ENCODE results near the gene TRAF3IP3. TPM values are rescaled to one million over a fixed set of nuclear protein-coding genes. Genes with fewer than 3 reads are reported as not detected.
A peak's percentile ranks its signal among the peaks of the same experiment; 100 is the strongest.
"Not testable (repeated sequence)": the region's sequence is repeated elsewhere in the genome, so short reads cannot be mapped to it uniquely, and the experiment has no call there.

The TRAF3IP3 gene
- total RNA-seq, 1 experiment from 2014 or later = 0.10 TPM

DNA sequence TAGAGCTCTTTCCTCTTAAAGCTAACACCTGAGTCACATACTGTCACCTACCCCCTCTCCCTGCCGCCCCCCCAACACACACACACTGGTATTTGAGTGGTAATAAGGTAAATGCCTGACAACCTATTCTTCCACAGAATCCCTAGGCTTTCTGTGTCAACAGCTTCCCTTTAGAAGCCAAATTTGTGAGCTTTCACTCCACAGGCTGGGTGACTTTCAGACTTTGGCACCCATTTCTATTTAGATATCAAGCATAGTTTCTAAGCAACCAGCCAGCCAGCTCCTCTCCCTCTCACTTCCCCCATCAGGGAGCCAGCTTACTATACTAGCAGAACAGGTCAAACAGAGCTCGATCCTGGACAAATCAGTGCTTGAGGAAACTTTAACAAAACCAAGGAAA lies 31.7 kb downstream of the TRAF3IP3 start:
- no peak for DNase-seq (ENCODE audit: low spot score)

DNA sequence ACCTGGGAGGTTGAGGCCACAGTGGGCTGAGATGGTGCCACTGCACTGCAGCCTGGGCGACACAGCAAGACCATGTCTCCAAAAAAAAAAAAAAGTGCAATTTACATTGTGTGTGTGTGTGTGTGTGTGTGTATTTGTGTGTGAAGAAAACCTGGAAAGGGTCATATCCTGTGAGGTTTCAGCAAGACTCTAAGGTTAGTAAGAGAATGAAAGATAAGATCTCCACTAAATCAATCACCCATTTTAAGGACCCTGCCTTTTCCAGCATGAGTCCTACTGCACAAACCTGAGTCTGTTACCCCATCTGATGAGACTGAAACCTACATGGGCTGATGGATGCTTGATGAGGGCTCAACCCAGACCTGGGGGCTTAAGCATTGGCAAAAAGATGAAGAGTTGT lies 33.4 kb downstream of the TRAF3IP3 start:
- in situ Hi-C loops (cut with HindIII; ENCODE audit: low sequenced_read_pairs) = no loop called here
- no peak for DNase-seq (ENCODE audit: low spot score)

More for the DNA sequence above, 31.7 kb downstream of the TRAF3IP3 start:
- in situ Hi-C loops (cut with HindIII; ENCODE audit: low sequenced_read_pairs) = no loop called here

DNA sequence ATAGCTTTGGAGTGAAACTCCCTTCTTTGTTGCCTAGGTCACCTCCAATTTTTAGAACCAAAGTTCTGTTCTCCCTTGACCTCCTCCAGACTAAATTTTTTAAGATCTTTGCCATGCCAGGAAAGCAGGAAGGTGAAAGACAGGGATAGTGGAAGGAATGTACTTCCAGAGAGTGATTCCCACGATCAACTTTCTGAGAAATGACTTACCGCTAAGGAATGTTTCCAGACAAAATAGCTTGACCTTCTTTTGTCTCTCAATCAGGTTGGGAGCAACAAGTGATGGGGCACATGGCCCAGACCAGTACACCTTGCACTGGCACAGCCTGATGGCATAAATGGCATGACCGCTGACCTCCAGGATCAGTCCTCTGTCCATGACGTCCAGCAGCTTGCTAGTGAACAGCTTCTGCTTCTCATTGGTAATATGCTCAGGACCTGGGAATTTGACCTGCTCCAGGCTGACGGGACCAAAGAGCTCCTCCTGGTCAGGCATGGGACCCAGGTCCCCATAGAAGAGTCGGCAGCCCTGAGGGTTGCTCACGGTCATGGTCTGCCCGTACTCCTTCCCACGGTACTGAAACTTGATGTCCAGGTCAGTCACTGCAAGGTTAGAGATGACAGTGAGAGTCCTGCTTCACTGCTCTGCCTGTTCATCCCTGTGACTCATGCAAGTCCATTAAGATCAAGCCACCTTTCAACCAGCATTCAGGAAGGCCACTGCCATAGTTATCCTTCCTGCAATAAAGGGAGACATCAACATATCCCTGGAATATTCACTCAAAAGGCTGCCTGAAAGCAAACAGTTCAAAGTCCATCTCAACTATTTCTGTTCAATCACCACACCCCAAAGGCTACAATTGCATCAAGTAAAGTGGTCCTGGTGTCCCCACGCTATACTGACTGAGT lies 34.7 kb downstream of the TRAF3IP3 start:
- in situ Hi-C loops (cut with HindIII; ENCODE audit: low sequenced_read_pairs) = no loop called here
- no peak for DNase-seq (ENCODE audit: low spot score)

DNA sequence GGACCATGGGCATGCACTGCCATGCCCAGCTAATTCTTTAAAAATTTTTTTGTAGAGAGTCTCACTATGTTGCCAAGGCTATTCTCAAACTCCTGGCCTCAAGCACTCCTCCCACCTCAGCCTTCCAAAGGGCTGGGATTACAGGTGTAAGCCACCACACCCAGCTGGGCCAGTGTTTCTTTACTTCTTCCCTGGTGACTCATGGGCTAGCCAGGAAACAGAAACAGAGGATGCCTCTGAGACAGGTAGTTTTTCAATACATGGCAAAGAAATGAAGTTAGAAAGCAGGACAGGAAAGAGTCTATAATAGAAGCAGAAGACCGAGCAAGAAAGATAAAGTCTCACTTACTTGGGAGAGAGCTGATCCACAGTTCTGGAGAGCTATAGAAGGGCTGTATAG lies 36.1 kb downstream of the TRAF3IP3 start:
- in situ Hi-C loops (cut with HindIII; ENCODE audit: low sequenced_read_pairs) = no loop called here

DNA sequence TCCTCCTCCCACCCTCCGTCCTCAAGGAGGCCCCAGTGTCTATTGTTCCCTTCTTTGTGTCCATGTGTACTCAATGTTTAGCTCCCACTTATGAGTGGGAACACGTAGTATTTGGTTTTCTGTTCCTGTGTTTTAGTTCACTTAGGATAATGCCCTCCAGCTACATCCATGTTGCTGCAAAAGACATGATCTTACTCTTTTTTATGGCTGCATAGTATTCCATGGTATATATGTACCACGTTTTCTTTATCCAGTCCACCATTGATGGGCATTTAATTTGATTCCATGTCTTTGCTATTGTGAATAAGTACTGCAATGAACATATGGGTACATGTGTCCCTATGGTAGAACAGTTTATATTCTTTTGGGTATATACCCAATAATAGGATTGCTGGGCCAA lies 37.9 kb downstream of the TRAF3IP3 start:
- in situ Hi-C loops (cut with HindIII; ENCODE audit: low sequenced_read_pairs); DNase-seq (ENCODE audit: low spot score): not testable (repeated sequence)

More for the DNA sequence above, 36.1 kb downstream of the TRAF3IP3 start:
- no peak for DNase-seq (ENCODE audit: low spot score)

DNA sequence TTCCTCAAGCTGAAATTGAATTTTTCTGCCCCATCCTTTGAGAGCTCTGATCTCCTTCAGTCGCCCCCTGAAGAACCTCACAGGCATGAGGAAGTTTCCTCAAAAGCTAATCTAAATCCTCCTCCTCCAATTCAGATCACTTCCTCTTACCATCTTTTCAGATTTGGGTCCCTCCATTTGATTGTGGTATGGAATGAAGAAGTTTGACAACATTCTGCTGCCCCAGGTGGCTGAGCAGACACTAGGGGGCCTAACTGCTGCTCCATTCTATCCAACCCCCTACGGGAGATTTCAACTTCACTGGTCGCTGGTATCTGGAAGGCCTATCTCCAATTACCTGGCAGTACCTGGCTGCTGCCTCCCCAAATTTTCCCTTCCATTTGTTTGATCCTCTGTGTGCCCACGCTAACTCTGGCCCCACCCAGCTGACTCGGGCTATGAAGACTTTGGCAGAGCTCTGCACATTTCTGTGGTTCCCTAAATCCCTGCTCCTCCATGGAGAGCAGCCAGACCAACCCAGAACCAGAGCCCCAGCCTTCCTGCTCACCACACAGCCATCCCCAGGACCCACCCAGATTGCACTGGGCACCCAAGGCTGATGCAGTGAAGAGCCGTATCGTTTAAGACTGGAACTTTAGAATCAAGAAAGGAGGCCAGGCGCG lies 42.3 kb downstream of the TRAF3IP3 start:
- in situ Hi-C loops (cut with HindIII; ENCODE audit: low sequenced_read_pairs) = no loop called here
- no peak for DNase-seq (ENCODE audit: low spot score)

DNA sequence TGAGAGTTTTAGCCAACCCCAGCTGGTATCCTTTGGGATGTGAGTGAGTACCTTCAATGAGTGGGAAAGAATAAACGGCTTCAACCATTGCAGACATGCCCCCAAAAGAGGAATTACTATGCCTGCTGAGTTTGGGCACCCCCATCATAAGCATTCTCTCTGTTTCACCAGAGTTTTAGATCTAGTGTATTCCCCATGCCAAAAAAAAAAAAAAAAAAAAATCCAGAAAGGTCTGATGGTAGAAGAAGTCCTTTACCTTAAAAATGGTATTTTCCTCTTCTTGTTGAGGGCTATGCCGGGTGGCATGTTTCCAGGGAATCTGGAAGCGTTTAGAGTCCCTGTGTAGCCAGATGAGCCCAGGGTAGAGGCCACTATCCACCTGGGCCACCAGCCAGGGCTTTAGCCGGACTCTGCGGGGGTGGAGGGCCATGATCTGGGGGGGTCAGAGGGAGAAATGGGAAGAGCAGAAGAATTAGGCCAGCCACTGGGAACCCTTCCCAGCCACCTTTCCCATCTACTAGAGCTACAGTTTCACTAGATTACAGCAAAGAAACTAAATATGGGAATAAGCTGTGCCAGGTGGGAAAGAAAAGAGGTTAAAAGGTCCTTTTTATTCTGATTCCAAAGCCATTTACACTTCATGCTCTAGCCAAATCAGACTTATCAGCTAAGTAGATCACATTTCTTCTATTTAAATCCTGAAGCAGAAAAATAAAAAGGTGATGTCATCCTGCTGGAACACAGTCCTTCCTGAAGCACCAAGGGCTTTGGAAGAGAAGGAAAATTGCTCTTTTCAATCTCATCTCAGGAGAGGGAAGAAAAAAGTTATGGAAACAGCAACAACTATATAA lies 45.4 kb downstream of the TRAF3IP3 start:
- peak; percentile 95 for DNase-seq (ENCODE audit: low spot score)
- in situ Hi-C loops (cut with HindIII; ENCODE audit: low sequenced_read_pairs) = no loop called here

DNA sequence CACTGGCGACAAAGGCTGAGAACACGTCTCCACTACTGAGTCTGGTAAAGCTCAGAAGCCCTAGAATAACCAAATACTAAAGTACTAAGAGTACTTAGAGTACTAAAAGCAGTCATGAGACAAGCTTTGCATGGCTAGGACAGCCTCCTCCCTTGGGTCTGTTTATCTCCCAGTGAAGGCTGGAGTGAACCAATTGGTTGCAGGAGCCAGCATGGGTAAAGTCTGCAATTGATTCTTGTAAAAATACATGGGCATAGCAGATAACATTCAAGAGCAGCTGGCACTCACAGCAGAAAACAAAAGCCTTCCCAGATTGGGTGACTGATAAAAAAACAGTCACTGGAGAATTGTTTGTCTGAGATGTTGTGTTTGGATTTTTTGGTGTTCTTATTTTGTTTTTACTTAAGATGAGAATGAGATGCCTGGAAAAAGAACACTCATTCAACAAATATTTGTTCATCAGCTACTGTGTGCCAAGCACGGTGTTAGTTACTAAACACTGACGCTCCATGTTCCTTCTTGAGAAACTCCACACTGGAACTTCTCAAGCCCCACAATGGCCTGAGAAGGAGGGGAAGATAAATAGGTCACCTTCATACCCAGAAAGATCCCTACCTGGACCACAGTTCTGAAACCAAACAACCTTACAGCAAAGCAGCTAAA lies 46.4 kb downstream of the TRAF3IP3 start:
- in situ Hi-C loops (cut with HindIII; ENCODE audit: low sequenced_read_pairs) = no loop called here
- DNase-seq (ENCODE audit: low spot score) = no peak

DNA sequence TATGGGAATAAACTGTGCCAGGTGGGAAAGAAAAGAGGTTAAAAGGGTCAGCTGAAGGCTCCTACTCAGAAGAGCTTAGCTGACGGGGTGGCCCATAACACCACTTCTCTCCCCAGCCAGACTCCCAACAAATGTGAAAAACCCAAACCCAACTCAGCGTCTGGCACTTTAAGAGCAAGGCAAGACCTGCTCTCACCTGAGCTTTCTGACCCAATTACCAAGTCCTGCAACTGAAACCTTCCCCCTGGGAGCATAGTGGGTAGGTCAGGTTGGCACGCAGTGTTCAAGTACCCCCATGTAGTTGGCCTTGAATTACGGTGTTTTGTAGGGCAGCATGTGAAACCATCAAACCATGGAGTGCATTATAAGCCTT lies 46.9 kb downstream of the TRAF3IP3 start:
- DNase-seq (ENCODE audit: low spot score) = no peak
- in situ Hi-C loops (cut with HindIII; ENCODE audit: low sequenced_read_pairs) = no loop called here

DNA sequence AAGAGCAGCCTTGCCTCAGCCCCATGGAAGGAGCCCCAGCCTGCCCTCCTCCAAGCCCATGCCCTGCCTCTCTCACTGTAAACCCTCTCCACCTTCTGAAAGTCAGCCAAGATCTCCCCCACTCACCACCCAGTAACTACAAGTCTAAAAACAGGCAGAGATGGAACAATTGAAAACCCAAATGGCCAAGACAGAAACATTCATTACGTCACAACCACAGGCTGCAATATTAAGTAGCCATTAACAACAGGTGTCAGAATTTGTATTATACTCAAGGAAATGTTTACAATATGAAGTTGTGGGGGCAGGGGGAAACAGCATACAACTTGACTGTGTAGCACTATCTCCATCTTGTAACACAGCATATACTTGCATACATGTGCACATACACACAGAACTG lies 47.7 kb downstream of the TRAF3IP3 start:
- in situ Hi-C loops (cut with HindIII; ENCODE audit: low sequenced_read_pairs) = no loop called here
- no peak for DNase-seq (ENCODE audit: low spot score)

DNA sequence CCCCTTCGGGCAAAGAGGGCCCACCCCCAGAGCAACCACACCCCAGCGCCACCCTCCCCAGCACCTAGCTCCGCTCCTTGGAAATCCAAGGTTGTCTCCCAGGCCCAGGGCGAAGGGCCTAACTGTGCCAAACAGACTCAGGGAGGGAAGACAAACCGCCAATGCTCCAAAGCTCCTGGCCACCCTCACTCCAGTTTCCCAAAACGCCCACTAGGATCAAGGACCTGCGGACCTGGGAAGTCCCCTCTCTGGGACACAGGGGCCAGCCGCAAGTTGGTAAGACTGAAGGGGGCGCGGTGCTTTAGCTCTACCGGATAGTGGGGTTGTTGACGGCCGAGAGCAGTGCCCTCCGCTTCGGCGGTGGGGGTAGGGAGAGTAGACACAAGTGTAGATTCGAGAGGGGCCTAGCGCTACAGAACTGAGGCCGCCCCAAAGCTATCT lies 49.5 kb downstream of the TRAF3IP3 start:
- DNase-seq (ENCODE audit: low spot score) = no peak

DNA sequence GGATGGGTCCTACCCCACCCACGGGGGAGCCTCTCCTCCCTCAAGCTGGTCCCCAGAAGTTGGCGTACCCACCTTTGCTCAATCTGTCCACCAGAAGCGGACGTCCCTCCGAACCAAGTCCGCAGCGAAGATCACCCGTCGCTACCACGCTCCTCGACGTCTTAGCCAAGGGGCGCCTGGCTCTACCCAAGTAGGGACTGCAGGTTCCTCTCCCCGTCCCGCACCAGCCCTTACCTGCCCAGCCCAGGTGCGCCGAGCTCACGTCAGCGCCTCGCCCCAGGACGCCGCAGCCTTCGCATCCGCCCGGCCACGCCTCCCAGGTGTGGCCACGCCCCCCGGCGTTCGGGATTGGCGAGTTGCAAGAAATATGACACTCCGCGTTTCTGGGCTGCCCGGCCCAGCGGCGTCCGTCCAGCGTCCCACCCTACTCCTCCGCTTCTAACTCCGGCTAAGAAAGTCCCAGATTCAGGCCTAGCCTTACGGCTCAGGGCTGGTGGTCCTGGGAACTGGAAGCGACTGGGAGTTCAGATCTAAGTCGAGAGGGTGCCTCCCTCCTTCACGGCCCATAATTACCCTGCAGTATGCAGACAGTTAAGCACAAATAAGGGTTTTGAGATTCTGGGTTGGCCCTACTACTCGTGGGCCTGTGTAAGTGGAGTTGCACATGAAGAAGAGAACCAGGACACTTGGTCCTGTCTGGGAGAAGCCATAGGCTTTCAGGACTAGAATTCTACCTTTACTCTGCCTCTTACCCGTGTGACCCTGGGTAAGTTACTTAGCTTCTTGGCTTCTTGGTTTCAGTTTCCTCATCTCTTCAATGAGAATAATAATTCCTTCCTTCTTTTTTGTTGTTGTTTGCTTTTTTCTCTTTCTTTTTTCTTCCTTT lies 50.3 kb downstream of the TRAF3IP3 start, which contains the start of gene IRF6:
Gene IRF6, minus strand, starts transcription at position 268 of the 886 bp plus-strand sequence. CDS start 4,729 bp downstream, outside the sequence.
- in situ Hi-C loops (cut with HindIII; ENCODE audit: low sequenced_read_pairs) = no loop called here
- DNase-seq (ENCODE audit: low spot score) = peak; percentile 74

More for the DNA sequence above, 49.5 kb downstream of the TRAF3IP3 start:
- in situ Hi-C loops (cut with HindIII; ENCODE audit: low sequenced_read_pairs) = no loop called here

DNA sequence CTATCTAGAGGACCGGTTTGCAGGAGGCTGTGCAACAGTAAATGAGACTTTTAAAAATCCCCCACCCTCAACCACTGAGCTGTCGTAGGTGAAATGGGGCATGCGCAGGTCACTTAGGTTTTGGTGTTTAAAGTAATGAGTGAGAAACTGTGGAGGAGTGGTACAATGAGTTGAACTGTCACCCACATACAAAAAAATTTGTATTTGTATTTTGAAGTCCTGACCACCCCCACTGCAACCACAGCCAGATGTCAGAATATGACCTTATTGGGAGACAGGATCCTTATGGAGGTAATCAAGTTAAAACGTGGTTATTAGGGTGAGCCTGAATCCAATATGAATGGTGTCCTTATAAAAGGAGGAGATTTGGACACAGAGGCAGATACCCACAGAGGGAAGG lies 51.7 kb downstream of the TRAF3IP3 start:
- in situ Hi-C loops (cut with HindIII; ENCODE audit: low sequenced_read_pairs) = no loop called here
- no peak for DNase-seq (ENCODE audit: low spot score)

DNA sequence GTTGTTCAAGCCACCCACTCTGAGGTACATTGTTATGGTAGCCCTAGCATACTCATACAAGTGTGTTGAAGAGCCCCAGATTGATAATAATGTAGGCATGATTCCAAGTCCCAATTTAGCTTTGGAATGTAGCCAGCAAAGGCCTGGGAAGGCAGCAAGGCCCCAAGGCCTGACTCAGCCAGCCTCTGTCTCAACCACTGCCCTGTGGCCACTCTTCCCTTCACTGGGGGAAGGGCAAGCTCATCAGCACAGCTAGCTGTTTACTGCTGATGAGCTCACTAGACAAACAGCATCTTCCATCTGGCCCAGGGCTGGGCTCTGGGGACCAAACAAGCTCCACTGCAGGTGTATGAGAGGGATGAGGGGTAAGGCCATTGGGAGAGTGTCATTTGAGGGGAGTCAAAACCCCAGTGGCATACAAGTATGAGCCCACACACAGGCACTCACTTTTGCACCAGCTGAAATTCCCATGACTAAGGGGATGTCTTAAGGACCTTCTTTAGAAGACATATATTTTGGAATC lies 52.3 kb downstream of the TRAF3IP3 start:
- in situ Hi-C loops (cut with HindIII; ENCODE audit: low sequenced_read_pairs) = no loop called here
- DNase-seq (ENCODE audit: low spot score) = no peak

DNA sequence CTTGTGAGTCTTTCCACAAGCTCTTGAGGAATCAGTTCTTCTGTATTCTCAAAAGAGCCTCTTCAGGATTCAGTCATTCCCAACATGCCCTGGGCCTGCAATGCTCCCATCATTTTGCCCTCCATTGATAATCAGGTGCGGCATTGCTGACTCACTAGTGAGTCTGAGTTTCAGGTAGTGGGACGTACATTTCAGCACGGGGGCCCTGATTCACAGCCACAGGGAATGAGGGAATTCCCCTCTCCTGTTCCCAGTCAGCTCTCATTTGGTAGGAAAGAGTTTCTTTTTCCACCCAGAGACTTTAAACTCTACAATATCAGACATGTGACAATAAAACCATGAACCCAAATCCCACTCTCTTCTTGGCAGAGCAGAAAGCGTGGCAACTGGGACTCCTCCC lies 53.8 kb downstream of the TRAF3IP3 start:
- in situ Hi-C loops (cut with HindIII; ENCODE audit: low sequenced_read_pairs) = no loop called here
- DNase-seq (ENCODE audit: low spot score) = no peak

DNA sequence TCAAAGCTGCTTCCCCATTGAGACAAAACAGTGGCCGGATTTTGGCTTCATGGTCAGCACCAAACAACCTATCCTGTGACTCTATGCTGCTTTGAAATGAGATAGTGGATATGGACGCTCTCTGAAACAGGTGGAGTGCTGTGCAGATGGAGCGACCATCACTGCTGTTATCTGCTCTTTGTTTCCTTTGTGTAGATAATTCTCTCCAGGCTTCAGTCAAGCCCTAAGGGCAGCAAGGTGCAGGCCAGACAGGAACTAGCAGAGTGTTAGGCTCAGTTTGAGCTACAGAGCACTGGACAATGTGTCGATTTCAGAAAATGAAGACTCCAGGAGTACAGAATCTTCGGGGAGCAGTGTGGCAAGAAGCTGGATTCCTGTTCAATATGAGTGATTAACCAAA lies 54.9 kb downstream of the TRAF3IP3 start:
- no peak for DNase-seq (ENCODE audit: low spot score)
- in situ Hi-C loops (cut with HindIII; ENCODE audit: low sequenced_read_pairs) = no loop called here

DNA sequence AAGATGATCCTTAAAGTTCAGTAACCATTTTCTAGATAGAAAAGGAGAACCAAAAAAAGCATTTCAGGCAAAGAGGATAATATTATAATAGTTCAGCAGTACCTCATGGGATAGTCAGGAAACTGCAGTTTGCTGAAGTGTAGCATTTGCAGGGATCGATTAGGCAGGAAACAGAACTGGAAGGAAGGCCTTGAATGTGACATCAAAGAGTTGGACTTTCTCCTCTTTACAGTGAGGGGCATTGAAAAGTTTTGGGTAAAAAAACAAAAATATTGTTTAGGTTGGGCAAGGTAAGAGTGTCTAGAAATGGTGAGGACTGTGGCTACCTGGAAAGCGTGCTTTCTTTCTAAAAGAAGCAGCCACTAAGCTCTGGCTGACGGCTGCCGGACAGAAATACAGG lies 58.0 kb downstream of the TRAF3IP3 start:
- in situ Hi-C loops (cut with HindIII; ENCODE audit: low sequenced_read_pairs) = no loop called here

DNA sequence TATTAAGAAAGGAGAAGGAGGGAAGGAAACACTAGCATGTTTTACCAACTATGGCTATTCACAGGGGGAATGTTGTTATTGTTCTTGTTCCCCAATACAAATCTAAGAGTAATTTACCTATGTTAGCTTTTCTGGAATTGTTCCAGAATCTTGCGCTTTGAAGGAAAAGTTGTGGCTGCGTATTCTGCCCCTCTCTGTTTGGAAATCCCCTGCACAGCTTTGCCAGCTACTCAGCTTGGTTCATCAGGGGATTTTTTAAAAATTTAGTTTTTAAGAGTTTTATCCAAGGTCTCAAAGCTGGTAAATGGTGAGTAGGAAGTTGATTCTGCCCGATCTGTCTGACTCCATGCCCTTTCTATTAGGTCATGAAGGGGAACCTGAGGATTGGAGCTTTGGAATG lies 59.6 kb downstream of the TRAF3IP3 start:
- in situ Hi-C loops (cut with HindIII; ENCODE audit: low sequenced_read_pairs) = no loop called here
- DNase-seq (ENCODE audit: low spot score) = no peak

More for the DNA sequence above, 58.0 kb downstream of the TRAF3IP3 start:
- DNase-seq (ENCODE audit: low spot score) = no peak

Data from G401 (cell line).